Measurements from ENCODE around the gene NR1D1. TPM values are rescaled to one million over a fixed set of nuclear protein-coding genes. Genes with fewer than 3 reads are reported as not detected.

The NR1D1 gene
- total RNA-seq, 2 experiments from 2014 or later, result 5.5 to 5.8 TPM

GRCh38 chr17:40122136-40122998 lies 22.0 kb upstream of the NR1D1 start:
- Mint-ChIP-seq H3K4me3 (peak overlapping the region; percentile 98), H3K9me3 (no peaks in the 10 kb centered on the region), H3K27me3 (no peaks in the 10 kb centered on the region), H3K4me1 (peaks cover 41% of the 10 kb centered on the region), H3K36me3 (ENCODE audit: low read depth) (peaks cover 26% of the 10 kb centered on the region), H3K27ac (peak overlapping the region; percentile 85)
- ChIA-PET POLR2A (interaction anchor here (1.6 kb wide), 1 partner anchor 9 kb away, joined by 6 read pairs; no protein-coding TSS in a partner anchor), CTCF (interaction anchor here (0.7 to 5.6 kb wide), 10 partner anchors 8 to 96 kb away, joined by 3 to 61 read pairs (median 4); no protein-coding TSS in a partner anchor)
- DNase-seq, result no peak

GRCh38 chr17:40121181-40122135 lies 21.1 kb upstream of the NR1D1 start, which contains the start of gene MSL1:
Gene MSL1 (plus strand): TSS chr17:40121971. CDS start chr17:40122613, 642 bp downstream.
- peaks cover 39% of the 10 kb centered on the region for H3K4me1 Mint-ChIP-seq
- H3K4me3 Mint-ChIP-seq, result peak within 1 kb of the TSS; percentile 98
- CTCF ChIA-PET, result interaction anchor here (0.7 to 5.6 kb wide), 7 partner anchors 7 to 97 kb away, joined by 3 to 61 read pairs (median 4); partner anchors contain the start of gene NR1D1
- peak; percentile 84 for DNase-seq
- POLR2A ChIA-PET, result no interaction called here
- peaks cover 20% of the 10 kb centered on the region for H3K36me3 Mint-ChIP-seq (ENCODE audit: low read depth)
- H3K27me3 Mint-ChIP-seq, result no peaks in the 10 kb centered on the region
- H3K27ac Mint-ChIP-seq, result peak within 1 kb of the TSS; percentile 85
- H3K9me3 Mint-ChIP-seq, result no peaks in the 10 kb centered on the region

GRCh38 chr17:40115101-40115436 lies 14.7 kb upstream of the NR1D1 start:
- ChIA-PET POLR2A (interaction anchor here (0.6 kb wide), 1 partner anchor 1574 kb away, joined by 4 read pairs; no protein-coding TSS in a partner anchor), CTCF (interaction anchor here (1.2 to 7.0 kb wide), 4 partner anchors 9 to 40 kb away, joined by 5 to 97 read pairs (median 33); partner anchors contain the start of genes CASC3, MSL1 and NR1D1)
- no peak for DNase-seq
- H3K9me3 Mint-ChIP-seq, result no peaks in the 10 kb centered on the region
- no peak overlapping the region for H3K4me3 Mint-ChIP-seq
- H3K4me1 Mint-ChIP-seq, result peaks cover 42% of the 10 kb centered on the region
- H3K27me3 Mint-ChIP-seq, result no peaks in the 10 kb centered on the region
- no peaks in the 10 kb centered on the region for H3K36me3 Mint-ChIP-seq (ENCODE audit: low read depth)
- no peak overlapping the region for H3K27ac Mint-ChIP-seq

GRCh38 chr17:40113907-40114245 lies 13.5 kb upstream of the NR1D1 start:
- DNase-seq, result no peak
- peak overlapping the region; percentile 79 for H3K27ac Mint-ChIP-seq
- H3K36me3 Mint-ChIP-seq (ENCODE audit: low read depth), result no peaks in the 10 kb centered on the region
- H3K27me3 Mint-ChIP-seq, result no peaks in the 10 kb centered on the region
- ChIA-PET POLR2A (interaction anchor here (0.7 to 1.6 kb wide), 2 partner anchors 9 to 27 kb away, joined by 6 read pairs; no protein-coding TSS in a partner anchor), CTCF (interaction anchor here (0.6 to 7.0 kb wide), 23 partner anchors 11 to 1582 kb away, joined by 3 to 97 read pairs (median 5); partner anchors contain the start of genes CASC3, CSF3, MSL1 and NR1D1)
- H3K9me3 Mint-ChIP-seq, result no peaks in the 10 kb centered on the region
- H3K4me1 Mint-ChIP-seq, result peaks cover 51% of the 10 kb centered on the region
- H3K4me3 Mint-ChIP-seq, result peak overlapping the region; percentile 74

GRCh38 chr17:40113110-40113906 lies 12.9 kb upstream of the NR1D1 start:
- Mint-ChIP-seq H3K9me3 (no peaks in the 10 kb centered on the region), H3K27ac (peak overlapping the region; percentile 79), H3K36me3 (ENCODE audit: low read depth) (no peaks in the 10 kb centered on the region), H3K4me3 (peak overlapping the region; percentile 74), H3K4me1 (peaks cover 55% of the 10 kb centered on the region), H3K27me3 (no peaks in the 10 kb centered on the region)
- POLR2A ChIA-PET, result interaction anchor here (0.7 to 1.6 kb wide), 6 partner anchors 10 to 88 kb away, joined by 3 to 7 read pairs (median 5); partner anchors contain the start of gene NR1D1
- CTCF ChIA-PET, result interaction anchor here (0.5 to 7.0 kb wide), 44 partner anchors 11 to 1583 kb away, joined by 3 to 97 read pairs (median 4); partner anchors contain the start of genes CASC3, CSF3, MSL1 and NR1D1
- peak; percentile 96 for DNase-seq

GRCh38 chr17:40112718-40113109 lies 12.3 kb upstream of the NR1D1 start:
- H3K4me1 Mint-ChIP-seq, result peaks cover 59% of the 10 kb centered on the region
- H3K27me3 Mint-ChIP-seq, result no peaks in the 10 kb centered on the region
- ChIA-PET CTCF (interaction anchor here (0.6 to 7.0 kb wide), 40 partner anchors 12 to 332 kb away, joined by 3 to 97 read pairs (median 4); partner anchors contain the start of genes CASC3, CSF3, MSL1 and NR1D1), POLR2A (interaction anchor here (0.7 to 1.6 kb wide), 5 partner anchors 11 to 89 kb away, joined by 3 to 7 read pairs (median 4); partner anchors contain the start of gene NR1D1)
- peak overlapping the region; percentile 79 for H3K27ac Mint-ChIP-seq
- no peak overlapping the region for H3K4me3 Mint-ChIP-seq
- DNase-seq, result no peak
- no peaks in the 10 kb centered on the region for H3K36me3 Mint-ChIP-seq (ENCODE audit: low read depth)
- H3K9me3 Mint-ChIP-seq, result no peaks in the 10 kb centered on the region

- no peak for DNase-seq
- Mint-ChIP-seq H3K4me1 (peaks cover 63% of the 10 kb centered on the region), H3K4me3 (no peak overlapping the region), H3K9me3 (no peaks in the 10 kb centered on the region), H3K36me3 (ENCODE audit: low read depth) (no peaks in the 10 kb centered on the region), H3K27me3 (peaks cover 1% of the 10 kb centered on the region), H3K27ac (peak overlapping the region; percentile 79)
- POLR2A ChIA-PET, result no interaction called here
- CTCF ChIA-PET, result interaction anchor here (0.6 to 7.0 kb wide), 30 partner anchors 8 to 332 kb away, joined by 3 to 97 read pairs (median 5); partner anchors contain the start of genes CASC3, CSF3, MSL1 and NR1D1
Observed at GRCh38 chr17:40112191-40112711, 11.9 kb upstream of the NR1D1 start.

GRCh38 chr17:40111221-40112128 lies 11.1 kb upstream of the NR1D1 start:
- DNase-seq, result peak; percentile 74
- Mint-ChIP-seq H3K9me3 (no peaks in the 10 kb centered on the region), H3K27me3 (peaks cover 3% of the 10 kb centered on the region), H3K4me1 (peaks cover 71% of the 10 kb centered on the region), H3K4me3 (peak overlapping the region; percentile 34), H3K36me3 (ENCODE audit: low read depth) (no peaks in the 10 kb centered on the region), H3K27ac (peak overlapping the region; percentile 79)
- POLR2A ChIA-PET, result no interaction called here
- CTCF ChIA-PET, result interaction anchor here (0.5 to 7.0 kb wide), 14 partner anchors 9 to 573 kb away, joined by 3 to 97 read pairs (median 6); partner anchors contain the start of genes MSL1 and NR1D1

- no peak overlapping the region for H3K4me3 Mint-ChIP-seq
- H3K27me3 Mint-ChIP-seq, result peaks cover 3% of the 10 kb centered on the region
- CTCF ChIA-PET, result interaction anchor here (0.7 to 7.0 kb wide), 8 partner anchors 10 to 97 kb away, joined by 4 to 61 read pairs (median 6); partner anchors contain the start of gene MSL1
- H3K36me3 Mint-ChIP-seq (ENCODE audit: low read depth), result no peaks in the 10 kb centered on the region
- peaks cover 83% of the 10 kb centered on the region for H3K4me1 Mint-ChIP-seq
- POLR2A ChIA-PET, result interaction anchor here (0.6 kb wide), 1 partner anchor 60 kb away, joined by 3 read pairs; no protein-coding TSS in a partner anchor
- no peaks in the 10 kb centered on the region for H3K9me3 Mint-ChIP-seq
- DNase-seq, result no peak
- H3K27ac Mint-ChIP-seq, result peak overlapping the region; percentile 37
Observed at GRCh38 chr17:40110026-40110845, 9.8 kb upstream of the NR1D1 start.
